ENCODE data around the gene DGKH. TPM values are rescaled to one million over a fixed set of nuclear protein-coding genes. Genes with fewer than 3 reads are reported as not detected.

Gene DGKH
- total and polyA plus RNA-seq, 11 donors: 1.8 to 13.1 (median 7.4) TPM

- intact Hi-C loops (cut with DNase I): no loop called here
- ATAC-seq (no peak), DNase-seq (no peak)
- Histone ChIP-seq H3K36me3 (no peaks in the 10 kb centered on the region), H3K4me3 (no peak overlapping the region), H3K27me3 (no peaks in the 10 kb centered on the region), H3K9me3 (peaks cover 0 to 4% (median 0%) of the 10 kb centered on the region in 12 donors), H3K27ac (no peak overlapping the region), H3K4me1 (peaks cover 0 to 41% (median 20%) of the 10 kb centered on the region in 12 donors)
- 95 to 98% (median 96%) methylated on average over 6 of the region's 6 CpGs for WGBS, 4 donors
- TF ChIP-seq CTCF (IDR thresholded peaks at IDR 0.05) (no peak), POLR2A (IDR thresholded peaks at IDR 0.05) (no peak)
Measured at GRCh38 chr13:42270160-42270856, 221.9 kb downstream of the DGKH start.

- peak overlapping the region; percentile 56 to 94 (median 90) for H3K27ac ChIP-seq
- WGBS, 4 donors: 84 to 89% (median 87%) methylated on average over 6 of the region's 6 CpGs
- peaks cover 0 to 46% (median 20%) of the 10 kb centered on the region in 12 donors for H3K4me1 ChIP-seq
- H3K36me3 ChIP-seq: no peaks in the 10 kb centered on the region
- ATAC-seq (no peak), DNase-seq (no peak)
- H3K9me3 ChIP-seq: peaks cover 0 to 4% (median 0%) of the 10 kb centered on the region in 12 donors
- TF ChIP-seq CTCF (IDR thresholded peaks at IDR 0.05) (no peak), POLR2A (IDR thresholded peaks at IDR 0.05) (no peak)
- intact Hi-C loops (cut with DNase I): no loop called here
- no peaks in the 10 kb centered on the region for H3K27me3 ChIP-seq
- H3K4me3 ChIP-seq: peak overlapping the region in 11 of 12 donors; percentile 85 to 98 (median 90)
Measured at GRCh38 chr13:42270857-42271215, 222.4 kb downstream of the DGKH start.

- 1 to 2% (median 2%) methylated on average over 49 to 57 of the region's 57 CpGs for WGBS, 4 donors
Measured at GRCh38 chr13:42271337-42272114, 223.1 kb downstream of the DGKH start.

More at GRCh38 chr13:42271337-42272114, 223.1 kb downstream of the DGKH start:
- intact Hi-C loops (cut with DNase I): loop anchor here in 1 of 10 donors (1.0 kb wide), 1 partner anchor 12 kb away; no protein-coding TSS in a partner anchor
- ATAC-seq: peak; percentile 96 to 99 (median 98)
- H3K4me3 ChIP-seq: peak overlapping the region; percentile 85 to 98 (median 90)
- H3K36me3 ChIP-seq: no peaks in the 10 kb centered on the region
- H3K27ac ChIP-seq: peak overlapping the region; percentile 68 to 94 (median 90)
- no peaks in the 10 kb centered on the region for H3K27me3 ChIP-seq
- peaks cover 0 to 47% (median 20%) of the 10 kb centered on the region in 12 donors for H3K4me1 ChIP-seq
- peak; percentile 94 to 96 (median 95) for DNase-seq
- no peak for TF ChIP-seq CTCF (IDR thresholded peaks at IDR 0.05)
- peaks cover 0 to 4% (median 0%) of the 10 kb centered on the region in 12 donors for H3K9me3 ChIP-seq
